Large intestine (tissue), 12 donors: ENCODE data around the gene INAVA. TPM values are rescaled to one million over a fixed set of nuclear protein-coding genes. Genes with fewer than 3 reads are reported as not detected.

Experiments
- DNase-seq, 2 donors: peaks; one replicate each; pipeline versions ENCODE4 v3.0.0 to v3.0.0-alpha.2; 2013
- H3K27ac ChIP-seq: one replicate; pipeline ENCODE4 v1.5.1; 2013; ENCODE audit warnings: low read length
- H3K27me3 ChIP-seq: 2 replicates; pipeline ENCODE4 v1.6.1; 2013; ENCODE audit warnings: low read length; ENCODE audit not compliant: control insufficient read depth, insufficient read depth
- H3K36me3 ChIP-seq: 2 replicates; pipeline ENCODE4 v1.6.1; 2013; ENCODE audit warnings: low read length; ENCODE audit not compliant: control insufficient read depth, insufficient read depth
- H3K4me1 ChIP-seq: one replicate; pipeline ENCODE4 v1.6.1; 2013; ENCODE audit warnings: low read length; ENCODE audit not compliant: control insufficient read depth, insufficient read depth
- H3K4me3 ChIP-seq: one replicate; pipeline ENCODE4 v1.5.1; 2013; ENCODE audit warnings: low read length
- H3K9me3 ChIP-seq: one replicate; pipeline ENCODE4 v1.6.1; 2013; ENCODE audit warnings: mild to moderate bottlenecking, low read depth, low read length, moderate library complexity; ENCODE audit not compliant: control insufficient read depth
- WGBS: methylation state at CpG from one replicate; pipeline ENCODE4 v1.1.5; 2013; ENCODE audit warnings: low lambda C conversion rate; ENCODE audit not compliant: insufficient coverage; 5-methylcytosine and 5-hydroxymethylcytosine counted together
- long read RNA-seq, 11 donors: transcript quantifications; one replicate each; lab custom pipeline, GENCODE V29; 2026
- polyA plus RNA-seq: library from polyadenylated mRNA; unstranded; fragments of 120-200 nt; gene quantifications from one replicate; pipeline ENCODE4 v1.2.1, GENCODE V29; 2013

Gene INAVA, protein sequence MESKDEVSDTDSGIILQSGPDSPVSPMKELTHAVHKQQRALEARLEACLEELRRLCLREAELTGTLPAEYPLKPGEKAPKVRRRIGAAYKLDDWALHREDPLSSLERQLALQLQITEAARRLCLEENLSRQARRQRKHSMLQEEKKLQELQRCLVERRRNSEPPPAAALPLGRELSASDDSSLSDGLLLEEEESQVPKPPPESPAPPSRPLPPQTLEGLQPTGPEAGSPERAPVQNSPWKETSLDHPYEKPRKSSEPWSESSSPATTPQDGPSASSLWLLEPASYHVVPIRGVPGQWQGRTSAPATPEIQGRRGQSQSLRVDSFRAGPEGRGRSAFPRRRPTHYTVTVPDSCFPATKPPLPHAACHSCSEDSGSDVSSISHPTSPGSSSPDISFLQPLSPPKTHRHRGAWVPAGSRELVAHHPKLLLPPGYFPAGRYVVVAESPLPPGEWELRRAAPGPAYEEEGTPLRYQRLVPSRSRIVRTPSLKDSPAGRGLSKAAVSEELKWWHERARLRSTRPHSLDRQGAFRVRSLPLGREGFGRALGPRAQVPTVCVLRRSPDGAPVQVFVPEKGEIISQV
- polyA plus RNA-seq, result 101 TPM
- long read RNA-seq, donor 1, partial matches to known transcripts, result 0 of 3 reads
- long read RNA-seq, donor 1, other reads (novel, unspliced or antisense), result 0 of 3 reads
- long read RNA-seq, donor 2, transcript INAVA-202 (10 exons, 2,197 nt), result major isoform, 7 of 7 reads
- long read RNA-seq, donor 2, partial matches to known transcripts, result 0 of 7 reads
- long read RNA-seq, donor 2, other reads (novel, unspliced or antisense), result 0 of 7 reads
- long read RNA-seq, donor 3, result 0 reads
- long read RNA-seq, donor 4, result 0 reads
- long read RNA-seq, donor 5, partial matches to known transcripts, result 0 of 3 reads
- long read RNA-seq, donor 5, other reads (novel, unspliced or antisense), result 0 of 3 reads
- long read RNA-seq, donor 6, full-length matches to known transcripts, result 4 of 28 reads
- long read RNA-seq, donor 6, partial matches to known transcripts, result 24 of 28 reads
- long read RNA-seq, donor 6, other reads (novel, unspliced or antisense), result 0 of 28 reads
- long read RNA-seq, donor 7, partial matches to known transcripts, result 5 of 7 reads
- long read RNA-seq, donor 7, other reads (novel, unspliced or antisense), result 0 of 7 reads
- long read RNA-seq, donor 8, partial matches to known transcripts, result 16 of 19 reads
- long read RNA-seq, donor 8, other reads (novel, unspliced or antisense), result 0 of 19 reads
- long read RNA-seq, donor 9, partial matches to known transcripts, result 15 of 15 reads
- long read RNA-seq, donor 9, other reads (novel, unspliced or antisense), result 0 of 15 reads
- long read RNA-seq, donor 10, transcript INAVA-202 (10 exons, 2,197 nt), result major isoform, 8 of 30 reads
- long read RNA-seq, donor 10, partial matches to known transcripts, result 22 of 30 reads
- long read RNA-seq, donor 10, other reads (novel, unspliced or antisense), result 0 of 30 reads
- long read RNA-seq, donor 11, transcript INAVA-202 (10 exons, 2,197 nt), result major isoform, 5 of 5 reads
- long read RNA-seq, donor 11, partial matches to known transcripts, result 0 of 5 reads
- long read RNA-seq, donor 11, other reads (novel, unspliced or antisense), result 0 of 5 reads

DNA sequence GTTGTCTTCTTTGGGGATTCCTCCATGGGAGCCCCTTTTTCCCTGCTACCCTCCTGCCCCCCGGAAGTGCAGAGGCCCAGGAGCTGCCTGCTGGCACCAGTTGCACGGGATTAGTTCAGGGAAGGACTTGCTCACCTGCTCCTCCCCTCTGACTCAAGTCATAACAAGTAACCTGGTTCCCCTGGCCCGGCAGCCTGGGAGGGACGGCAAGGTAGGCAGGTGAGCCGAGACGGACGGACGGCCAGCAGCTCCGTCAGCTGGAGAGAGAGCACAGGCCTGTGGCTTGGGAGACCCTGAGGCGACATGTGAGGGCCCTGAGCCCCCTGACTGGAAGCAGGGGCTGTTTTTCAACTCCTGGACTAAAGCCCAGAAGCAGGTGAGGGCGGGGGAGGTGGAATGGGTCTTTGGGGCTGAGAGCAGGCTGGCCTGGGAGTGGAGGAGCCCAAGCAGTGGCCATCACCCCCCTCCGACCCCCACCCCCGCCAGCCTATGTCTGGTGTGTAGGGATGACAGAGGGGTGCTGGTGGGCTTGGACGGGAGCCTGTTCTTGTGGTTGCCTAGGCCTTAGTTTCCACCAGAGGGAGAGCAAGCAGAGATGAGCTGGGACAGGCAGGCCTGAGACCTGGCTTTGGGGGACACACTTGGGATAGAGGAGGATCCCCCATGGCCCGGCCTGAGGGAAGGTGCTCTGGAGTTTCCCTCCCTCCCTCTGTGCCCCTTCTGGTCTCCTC lies at the start of gene INAVA:
INAVA (plus strand) TSS at position 189 of the 731 bp plus-strand sequence. CDS start 3,501 bp downstream, outside the sequence.
- Histone ChIP-seq H3K4me1 (peaks cover 53% of the 10 kb centered on the region), H3K36me3 (peaks cover 23% of the 10 kb centered on the region), H3K27ac (peak within 1 kb of the TSS; percentile 99), H3K4me3 (peak within 1 kb of the TSS; percentile 94), H3K27me3 (no peaks in the 10 kb centered on the region), H3K9me3 (no peaks in the 10 kb centered on the region)
- WGBS, result no CpG with 5 or more reads among the region's 15 CpGs
- peak; percentile 84 to 90 for DNase-seq

DNA sequence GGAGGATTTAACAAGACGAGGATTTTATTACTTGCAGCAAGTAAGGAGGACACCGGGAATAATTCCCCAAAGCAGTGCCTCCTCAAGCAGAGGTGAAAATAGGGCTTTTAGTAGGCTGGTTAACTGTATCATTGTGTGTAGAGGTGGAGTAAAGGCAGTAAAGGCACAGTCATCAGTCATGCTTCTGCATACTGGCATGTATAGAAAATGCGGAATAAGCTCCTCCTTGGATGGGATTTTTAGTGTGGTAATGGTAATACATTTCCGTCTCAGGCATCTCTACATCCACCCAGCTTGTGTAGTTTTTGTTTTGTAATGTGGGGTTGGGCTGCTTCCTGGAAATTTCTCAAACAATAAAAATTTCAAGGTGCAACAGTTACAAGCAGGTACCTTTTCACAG lies 49.3 kb upstream of the INAVA start:
- DNase-seq, result no peak
- Histone ChIP-seq H3K27ac (no peak overlapping the region), H3K4me3 (no peak overlapping the region), H3K4me1 (no peaks in the 10 kb centered on the region), H3K27me3 (no peaks in the 10 kb centered on the region), H3K9me3 (no peaks in the 10 kb centered on the region), H3K36me3 (peaks cover 28% of the 10 kb centered on the region)
- WGBS, result 100% methylated on average over 1 of the region's 4 CpGs

DNA sequence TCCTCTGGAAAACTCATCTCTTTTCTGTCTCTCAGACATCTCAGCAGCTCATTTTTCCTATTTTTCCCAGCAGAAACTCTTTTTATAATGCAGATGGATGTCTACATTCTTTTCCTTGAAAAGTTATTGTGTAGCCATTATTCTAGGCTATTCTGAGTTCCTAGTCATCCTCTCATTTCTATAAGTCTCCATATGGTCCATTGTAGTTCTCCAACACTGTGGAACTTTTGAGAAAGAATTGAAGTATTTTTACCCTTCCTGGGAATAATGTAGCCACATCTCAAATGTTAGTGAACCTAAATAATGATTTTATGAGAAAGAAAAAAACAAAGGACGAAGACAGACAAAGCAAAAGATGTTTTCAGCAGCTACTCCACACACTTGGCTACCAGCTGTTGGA lies 48.3 kb upstream of the INAVA start:
- H3K27ac ChIP-seq, result no peak overlapping the region
- 100% methylated on average over 1 of the region's 1 CpG for WGBS
- no peaks in the 10 kb centered on the region for H3K27me3 ChIP-seq
- H3K4me3 ChIP-seq, result no peak overlapping the region
- no peaks in the 10 kb centered on the region for H3K4me1 ChIP-seq
- no peaks in the 10 kb centered on the region for H3K9me3 ChIP-seq
- peaks cover 27% of the 10 kb centered on the region for H3K36me3 ChIP-seq
- no peak for DNase-seq

DNA sequence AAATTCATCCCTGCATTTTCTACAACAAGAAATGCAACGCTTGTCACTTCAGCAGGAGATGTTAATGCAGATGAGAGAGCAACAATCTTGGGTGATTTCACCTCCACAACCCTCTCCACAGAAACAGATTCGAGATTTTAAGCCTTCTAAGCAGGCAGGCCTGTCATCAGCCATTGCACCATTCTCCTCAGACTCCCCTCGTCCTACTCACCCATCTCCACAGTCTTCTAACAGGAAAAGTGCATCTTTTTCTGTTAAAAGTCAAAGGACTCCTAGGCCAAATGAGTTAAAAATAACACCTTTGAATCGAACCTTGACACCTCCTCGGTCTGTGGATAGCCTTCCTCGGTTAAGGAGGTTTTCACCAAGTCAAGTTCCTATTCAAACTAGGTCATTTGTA lies 45.3 kb upstream of the INAVA start:
- H3K27me3 ChIP-seq, result no peaks in the 10 kb centered on the region
- WGBS, result 100% methylated on average over 1 of the region's 6 CpGs
- H3K36me3 ChIP-seq, result peaks cover 30% of the 10 kb centered on the region
- no peaks in the 10 kb centered on the region for H3K9me3 ChIP-seq
- no peak overlapping the region for H3K4me3 ChIP-seq
- no peaks in the 10 kb centered on the region for H3K4me1 ChIP-seq
- H3K27ac ChIP-seq, result no peak overlapping the region
- no peak for DNase-seq

DNA sequence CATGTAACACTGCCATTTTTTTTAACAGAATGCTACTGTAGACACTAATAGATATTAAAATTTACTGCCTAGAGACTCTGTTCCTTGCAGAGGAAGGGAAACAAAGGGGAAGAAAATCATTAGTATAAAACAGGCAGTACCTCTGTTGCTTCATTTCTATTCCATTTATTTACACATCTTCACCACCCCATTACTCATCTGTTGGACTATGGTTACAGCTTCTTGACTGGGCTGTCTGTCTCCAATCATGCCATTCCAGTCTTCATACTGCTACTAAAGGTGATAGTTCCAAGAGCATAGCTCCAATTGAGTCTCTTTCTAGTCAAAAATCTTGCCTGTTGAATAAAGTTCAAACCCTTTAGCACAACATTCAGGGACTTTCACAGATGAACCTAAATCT lies 44.1 kb upstream of the INAVA start:
- Histone ChIP-seq H3K4me1 (no peaks in the 10 kb centered on the region), H3K27me3 (no peaks in the 10 kb centered on the region), H3K4me3 (no peak overlapping the region), H3K9me3 (no peaks in the 10 kb centered on the region), H3K27ac (no peak overlapping the region), H3K36me3 (peaks cover 27% of the 10 kb centered on the region)
- no peak for DNase-seq

DNA sequence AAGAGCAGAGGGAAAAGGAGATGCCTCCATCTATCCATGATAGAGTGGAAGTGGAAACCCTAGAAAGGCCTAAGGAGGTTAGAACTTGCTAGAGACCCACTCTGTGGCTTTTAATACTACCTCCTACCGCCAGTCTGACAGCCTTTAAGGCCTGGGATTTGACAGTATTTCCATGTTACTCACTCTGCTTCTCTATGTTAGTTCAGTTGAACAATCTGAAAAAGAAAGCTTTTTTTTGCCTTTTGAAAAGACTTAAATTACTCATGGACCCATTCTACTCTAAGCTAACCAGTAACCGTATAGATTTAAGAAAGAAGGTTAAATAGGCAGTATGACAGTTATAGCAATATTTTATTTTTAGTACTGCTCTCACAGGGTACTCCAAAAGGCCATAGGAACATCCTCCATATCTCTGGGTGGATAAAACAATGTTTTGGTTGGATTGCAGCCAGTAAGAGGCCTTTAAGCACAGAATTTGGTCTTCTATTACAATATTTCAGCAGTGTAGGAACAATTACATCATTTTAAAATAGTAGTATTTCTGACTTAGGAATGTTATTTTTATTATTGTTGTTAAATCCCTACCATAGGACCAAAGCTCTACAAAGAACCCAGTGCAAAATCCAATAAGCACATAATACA lies 37.9 kb upstream of the INAVA start:
- H3K27ac ChIP-seq, result no peak overlapping the region

DNA sequence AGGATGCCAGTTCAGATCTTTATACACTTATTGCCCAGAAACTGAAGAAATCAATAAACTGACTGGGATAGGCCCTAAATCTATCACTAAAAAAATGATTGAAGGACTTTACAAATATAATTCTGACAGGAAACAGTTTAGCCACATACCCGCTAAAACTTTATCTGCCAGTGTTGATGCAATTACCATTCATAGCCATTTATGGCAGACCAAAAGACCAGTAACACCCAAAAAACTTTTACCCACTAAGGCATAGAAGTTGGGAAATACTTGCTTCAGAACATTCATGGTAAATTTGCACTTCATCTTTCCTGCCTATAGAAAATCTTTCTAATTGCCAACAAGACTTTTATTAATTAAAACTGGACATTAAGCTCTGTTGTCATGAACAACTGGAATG lies 36.9 kb upstream of the INAVA start:
- no CpG with 5 or more reads among the region's 1 CpG for WGBS
- H3K4me3 ChIP-seq, result no peak overlapping the region
- no peaks in the 10 kb centered on the region for H3K27me3 ChIP-seq
- H3K4me1 ChIP-seq, result no peaks in the 10 kb centered on the region
- peaks cover 31% of the 10 kb centered on the region for H3K36me3 ChIP-seq
- no peaks in the 10 kb centered on the region for H3K9me3 ChIP-seq
- no peak overlapping the region for H3K27ac ChIP-seq
- no peak for DNase-seq

More for the DNA sequence above, 37.9 kb upstream of the INAVA start:
- Histone ChIP-seq H3K4me1 (no peaks in the 10 kb centered on the region), H3K36me3 (peaks cover 28% of the 10 kb centered on the region), H3K9me3 (no peaks in the 10 kb centered on the region), H3K27me3 (no peaks in the 10 kb centered on the region), H3K4me3 (no peak overlapping the region)
- no peak for DNase-seq
- WGBS, result no CpG with 5 or more reads among the region's 2 CpGs

DNA sequence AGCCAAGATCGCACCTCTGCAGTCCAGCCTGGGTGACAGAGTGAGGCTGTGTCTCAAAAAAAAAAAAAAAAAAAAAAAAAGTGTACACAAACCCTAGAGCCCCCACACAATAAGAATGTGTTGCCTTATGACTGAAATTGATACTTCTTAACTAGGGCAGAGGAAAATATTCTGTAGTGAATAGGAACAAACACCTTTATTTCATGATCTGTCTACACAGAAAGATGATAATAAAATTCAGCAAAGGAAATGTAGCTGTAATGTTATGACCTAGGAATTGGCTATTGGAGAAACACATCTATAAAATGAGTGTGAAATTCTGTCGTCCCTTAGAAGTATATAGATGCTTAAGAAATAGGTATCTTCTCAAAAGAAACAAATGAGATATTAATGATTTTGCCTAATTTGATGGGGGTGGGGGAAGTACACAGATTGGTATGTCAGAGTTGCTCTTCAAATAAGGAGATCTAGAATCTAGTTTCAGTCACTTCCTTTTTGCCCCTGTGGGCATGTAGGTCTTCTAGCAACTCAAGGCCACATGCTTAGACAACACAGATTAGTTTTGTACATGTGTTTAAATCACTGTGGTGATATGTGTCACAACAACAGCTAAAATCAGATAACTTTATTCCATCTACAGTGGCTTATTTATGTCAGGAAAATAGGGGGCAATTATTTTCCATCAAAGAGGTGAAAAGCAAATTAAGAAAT lies 32.6 kb upstream of the INAVA start:
- Histone ChIP-seq H3K36me3 (peaks cover 14% of the 10 kb centered on the region), H3K27me3 (no peaks in the 10 kb centered on the region), H3K4me3 (no peak overlapping the region), H3K4me1 (no peaks in the 10 kb centered on the region), H3K9me3 (no peaks in the 10 kb centered on the region), H3K27ac (no peak overlapping the region)
- no peak for DNase-seq
- no CpG with 5 or more reads among the region's 2 CpGs for WGBS
